H1 (cell line): ENCODE results near the gene WDR54. TPM values are rescaled to one million over a fixed set of nuclear protein-coding genes. Genes with fewer than 3 reads are reported as not detected.
A peak's percentile ranks its signal among the peaks of the same experiment; 100 is the strongest.

Source experiments
- CTCF ChIA-PET: fragments of 300-600 bp; sonication (Branson Sonifier 250); formaldehyde crosslinking; loops from one replicate; lab custom pipeline; 2021; ENCODE audit not compliant: partially characterized antibody; lab: Charles Lee
- POLR2A ChIA-PET: fragments of 300-600 bp; sonication (Branson Sonifier 250); formaldehyde crosslinking; loops from one replicate; lab custom pipeline; 2021; ENCODE audit warnings: inconsistent platforms; ENCODE audit not compliant: partially characterized antibody; lab: Charles Lee
- DNase-seq, 2 experiments: peaks; one replicate each; pipeline versions ENCODE4 v3.0.0 to v3.0.0-alpha.2; 2010 to 2022; ENCODE audit warnings: low spot score in 2 of 2, low read depth in 1 of 2, mixed read lengths in 1 of 2
- FAIRE-seq: peaks from 2 replicates; lab custom pipeline; 2011; peaks lifted over from hg19 to GRCh38; lab: Jason Lieb, UNC
- H2AFZ ChIP-seq: 2 replicates; pipeline ENCODE4 v1.8.1; 2012; ENCODE audit warnings: low read length, inconsistent platforms
- H2AK5ac ChIP-seq: 2 replicates; pipeline ENCODE4 v1.6.1; 2013; ENCODE audit warnings: low read depth, low read length
- H2BK120ac ChIP-seq: replicated peaks from 2 replicates; pipeline ENCODE3; 2013; ENCODE audit warnings: low read depth, low read length, inconsistent platforms
- H2BK12ac ChIP-seq: 2 replicates; pipeline ENCODE4 v1.6.1; 2013; ENCODE audit warnings: low read depth, low read length
- H2BK15ac ChIP-seq: 2 replicates; pipeline ENCODE4 v1.6.1; 2013; ENCODE audit warnings: low read length
- H2BK20ac ChIP-seq: 2 replicates; pipeline ENCODE4 v1.6.1; 2013; ENCODE audit warnings: low read length
- H2BK5ac ChIP-seq: 2 replicates; pipeline ENCODE4 v1.6.1; 2013; ENCODE audit warnings: low read depth, low read length
- H3K14ac ChIP-seq: 2 replicates; pipeline ENCODE4 v1.6.1; 2013; ENCODE audit warnings: inconsistent platforms; ENCODE audit not compliant: insufficient read length
- H3K18ac ChIP-seq: 2 replicates; pipeline ENCODE4 v1.6.1; 2013; ENCODE audit warnings: low read length; ENCODE audit errors: extremely low read depth
- H3K23ac ChIP-seq: 2 replicates; pipeline ENCODE4 v1.6.1; 2013; ENCODE audit warnings: inconsistent platforms; ENCODE audit not compliant: insufficient read length
- H3K23me2 ChIP-seq: 2 replicates; pipeline ENCODE4 v1.6.1; 2013; ENCODE audit warnings: low read depth, low read length
- H3K27ac ChIP-seq: 2 replicates; pipeline ENCODE4 v1.6.1; 2011; ENCODE audit warnings: low read depth, low read length, inconsistent platforms
- H3K27me3 ChIP-seq, 4 experiments: replicated peaks in 1 of 4; 1 replicate in 1 of 4; 2 replicates in 3 of 4; pipeline versions ENCODE4 v1.6.1 to v1.8.1; 2011 to 2013; ENCODE audit warnings: low read length in 3 of 4, mild to moderate bottlenecking in 3 of 4, inconsistent platforms in 2 of 4, mixed read lengths in 2 of 4, moderate library complexity in 1 of 4; ENCODE audit not compliant: control insufficient read depth in 3 of 4, insufficient read depth in 3 of 4; ENCODE audit errors: extremely low read depth in 1 of 4
- H3K36me3 ChIP-seq, 4 experiments: 2 replicates each; pipeline versions ENCODE4 v1.6.1 to v1.8.1; 2011 to 2013; ENCODE audit warnings: mild to moderate bottlenecking in 4 of 4, low read length in 3 of 4, moderate library complexity in 2 of 4, control low read depth in 1 of 4, inconsistent platforms in 1 of 4; ENCODE audit not compliant: insufficient read depth in 4 of 4, control insufficient read depth in 2 of 4
- H3K4ac ChIP-seq: replicated peaks from 2 replicates; pipeline ENCODE3; 2013; ENCODE audit warnings: low read length, low read depth, mixed read lengths, inconsistent platforms; ENCODE audit not compliant: insufficient read length
- H3K4me1 ChIP-seq, 4 experiments: replicated peaks in 1 of 4; 1 replicate in 1 of 4; 2 replicates in 3 of 4; pipeline versions ENCODE4 v1.6.1 to v1.8.1; 2011 to 2013; ENCODE audit warnings: low read length in 3 of 4, inconsistent platforms in 2 of 4, mixed read lengths in 1 of 4; ENCODE audit not compliant: insufficient read depth in 4 of 4, control insufficient read depth in 3 of 4
- H3K4me2 ChIP-seq, 2 experiments: 2 replicates each; pipeline versions ENCODE4 v1.6.1 to v1.8.1; 2011 to 2013; ENCODE audit warnings: low read depth in 2 of 2, low read length in 2 of 2, control low read depth in 1 of 2, inconsistent platforms in 1 of 2, mild to moderate bottlenecking in 1 of 2; ENCODE audit not compliant: insufficient read depth in 1 of 2
- H3K4me3 ChIP-seq, 4 experiments: fragments of 200-600, 300-600 bp in 1 of 4; sonication (generic), shearing (Covaris generic), sonication (Bioruptor Twin) in 1 of 4; 2 replicates each; pipeline versions ENCODE4 v1.5.1 to v1.8.1; 2011 to 2016; ENCODE audit warnings: low read length in 4 of 4, low read depth in 3 of 4, control low read depth in 2 of 4, inconsistent platforms in 2 of 4, mild to moderate bottlenecking in 2 of 4, mixed read lengths in 1 of 4, moderate library complexity in 1 of 4; ENCODE audit not compliant: insufficient read depth in 2 of 4; ENCODE audit errors: extremely low read depth in 1 of 4
- H3K56ac ChIP-seq: replicated peaks from 2 replicates; pipeline ENCODE3; 2013; ENCODE audit warnings: low read depth, mild to moderate bottlenecking, mixed read lengths, low read length, inconsistent platforms; ENCODE audit not compliant: insufficient read length
- H3K79me1 ChIP-seq: 2 replicates; pipeline ENCODE4 v1.6.1; 2013; ENCODE audit warnings: low read depth, low read length, control low read depth
- H3K79me2 ChIP-seq, 2 experiments: 2 replicates each; pipeline versions ENCODE4 v1.6.1 to v1.8.1; 2012 to 2013; ENCODE audit warnings: low read length in 2 of 2, mild to moderate bottlenecking in 2 of 2, inconsistent platforms in 1 of 2; ENCODE audit not compliant: insufficient read depth in 2 of 2, control insufficient read depth in 1 of 2
- H3K9ac ChIP-seq, 4 experiments: replicated peaks in 1 of 4; 1 replicate in 1 of 4; 2 replicates in 3 of 4; pipeline versions ENCODE4 v1.6.1 to v1.8.1; 2011 to 2013; ENCODE audit warnings: low read depth in 3 of 4, low read length in 3 of 4, control low read depth in 2 of 4, mild to moderate bottlenecking in 2 of 4, moderate library complexity in 2 of 4, inconsistent platforms in 1 of 4; ENCODE audit errors: extremely low read depth in 1 of 4
- H3K9me3 ChIP-seq, 2 experiments: 2 replicates each; pipeline versions ENCODE4 v1.6.1 to v1.8.1; 2012 to 2013; ENCODE audit warnings: mild to moderate bottlenecking in 2 of 2, moderate library complexity in 2 of 2, control low read depth in 1 of 2, inconsistent platforms in 1 of 2, low read depth in 1 of 2, low read length in 1 of 2, mixed read lengths in 1 of 2; ENCODE audit not compliant: insufficient read depth in 2 of 2
- H4K20me1 ChIP-seq, 2 experiments: replicated peaks in 1 of 2; 2 replicates each; pipeline versions ENCODE3 to v1.8.1; 2011 to 2013; ENCODE audit warnings: inconsistent platforms in 2 of 2, low read length in 2 of 2, mild to moderate bottlenecking in 1 of 2; ENCODE audit not compliant: insufficient read depth in 2 of 2, control insufficient read depth in 1 of 2
- H4K5ac ChIP-seq: 2 replicates; pipeline ENCODE4 v1.6.1; 2013; ENCODE audit warnings: low read length, low read depth, mixed read lengths, inconsistent platforms; ENCODE audit not compliant: insufficient read length
- H4K8ac ChIP-seq: 2 replicates; pipeline ENCODE4 v1.8.0; 2013; ENCODE audit warnings: mild to moderate bottlenecking, moderate library complexity, low read length, inconsistent platforms; ENCODE audit not compliant: insufficient read depth; ENCODE audit errors: extremely low read depth
- H4K91ac ChIP-seq: replicated peaks from 2 replicates; pipeline ENCODE3; 2013; ENCODE audit warnings: low read length, mixed read lengths, inconsistent platforms; ENCODE audit not compliant: insufficient read length
- CREB1 ChIP-seq: IDR thresholded peaks from 2 replicates; pipeline ENCODE4 v1.6.1; 2012; ENCODE audit warnings: inconsistent platforms
- EGR1 ChIP-seq: IDR thresholded peaks from 2 replicates; pipeline ENCODE4 v1.6.1; 2011; ENCODE audit warnings: low read depth, low read length, borderline replicate concordance
- NRF1 ChIP-seq: IDR thresholded peaks from 2 replicates; pipeline ENCODE4 v1.6.1; 2011; ENCODE audit warnings: mild to moderate bottlenecking, low read depth, low read length, improper control_type of control experiment
- POLR2A ChIP-seq, 2 experiments: IDR thresholded peaks; 1 replicate in 1 of 2; 2 replicates in 1 of 2; pipeline ENCODE4 v1.6.1; 2011; ENCODE audit warnings: low read depth in 2 of 2, low read length in 2 of 2, mild to moderate bottlenecking in 2 of 2; ENCODE audit errors: control extremely low read depth in 1 of 2
- POLR2AphosphoS5 ChIP-seq: IDR thresholded peaks from 2 replicates; pipeline ENCODE4 v1.6.1; 2011; ENCODE audit warnings: low read depth, low read length
- SIN3A ChIP-seq, 2 experiments: IDR thresholded peaks in 1 of 2; conservative IDR thresholded peaks in 1 of 2; 2 replicates each; pipeline ENCODE4 v1.6.1; 2011 to 2012; ENCODE audit warnings: low read length in 2 of 2, improper control_type of control experiment in 1 of 2, low read depth in 1 of 2, mild to moderate bottlenecking in 1 of 2
- WGBS, 2 experiments: shearing (Covaris generic) in 1 of 2; methylation state at CpG; one replicate each; pipeline versions ENCODE4 v1.1.6 to v1.1.7; 2013 to 2015; ENCODE audit warnings: low lambda C conversion rate in 2 of 2, mixed read lengths in 2 of 2, inconsistent platforms in 1 of 2, low coverage in 1 of 2, missing lambda C conversion rate in 1 of 2; ENCODE audit not compliant: insufficient replicate concordance in 2 of 2, insufficient coverage in 1 of 2, insufficient read length in 1 of 2; ENCODE audit errors: extremely low coverage in 1 of 2, missing lambda C conversion rate in 1 of 2; 5-methylcytosine and 5-hydroxymethylcytosine counted together
- polyA plus RNA-seq, 7 experiments: library from polyadenylated mRNA; depleted of rRNA in 3 of 7; stranded (reverse) in 5 of 7; unstranded in 2 of 7; fragments of >200 nt in 5 of 7; fragments of 200-250 nt in 2 of 7; gene quantifications; 1 replicate in 5 of 7; 2 replicates in 1 of 7; 4 replicates in 1 of 7; pipeline versions ENCODE4 v1.2.1 to v1.2.3, GENCODE V29; 2011 to 2013; ENCODE audit warnings: missing spikeins in 2 of 7, mixed read lengths in 2 of 7
- total RNA-seq: library from RNA; stranded (reverse); fragmentation: NEBNext Ultra II Directional; extraction: Animal tissue kit (Norgen Biotek cat#: 25700); gene quantifications from 2 replicates; pipeline ENCODE4 v1.2.1, GENCODE V29; 2021

The WDR54 gene
- total and polyA plus RNA-seq, 2 of the 8 experiments (the other 6 are each of a cell fraction or from before 2014, with no cell fraction given) = 41.6 to 125 TPM

DNA sequence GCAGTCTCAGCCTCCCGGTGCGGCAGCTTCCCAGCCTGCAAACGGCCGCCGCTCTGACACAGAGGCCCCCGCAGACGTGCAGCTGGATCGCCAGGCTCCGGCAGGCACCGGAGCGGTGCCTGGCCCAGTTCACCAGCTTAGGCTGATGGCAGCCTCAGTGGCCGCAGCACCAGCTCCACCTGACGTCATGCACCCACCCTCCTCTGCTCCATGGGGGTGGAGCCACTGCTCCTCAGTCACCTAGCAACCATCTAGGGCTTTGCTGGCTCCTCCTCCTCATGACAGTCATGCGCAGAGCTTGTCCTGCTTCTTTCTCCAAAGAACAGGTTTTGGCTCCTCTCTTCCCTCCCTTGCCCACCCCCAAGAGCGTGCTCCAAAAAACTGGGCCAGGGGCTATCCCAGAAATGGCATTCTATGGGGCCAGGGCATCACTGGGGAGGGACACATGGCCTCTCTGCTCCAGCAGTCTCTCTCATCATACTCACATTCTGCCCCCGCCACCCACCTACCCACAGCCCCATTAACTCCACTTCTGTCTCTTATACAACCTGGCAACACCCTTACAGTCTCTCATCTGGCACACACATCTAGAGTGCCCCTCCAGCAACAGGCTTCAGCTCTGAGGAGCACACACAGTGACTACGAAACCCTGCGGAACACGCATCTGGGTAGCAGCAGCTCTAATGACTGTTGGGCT is 46.9 kb upstream of the WDR54 start:
- H3K9me3 ChIP-seq = no peaks in the 10 kb centered on the region
- peak overlapping the region; percentile 61; the same call in 1 of the 2 replicates for H3K27ac ChIP-seq
- FAIRE-seq = peak; percentile 87
- no peak overlapping the region for H2BK15ac ChIP-seq
- peak overlapping the region; percentile 68; the same call in 1 of the 2 replicates for H2BK12ac ChIP-seq
- H2AFZ ChIP-seq = no peak overlapping the region
- peak overlapping the region; percentile 81 for H2BK5ac ChIP-seq
- peak overlapping the region; percentile 27 to 59 (median 53); a peak in 7 of 8 replicates for H3K4me3 ChIP-seq
- no peak overlapping the region for H4K5ac ChIP-seq
- H3K36me3 ChIP-seq = peaks cover 14 to 35% (median 27%) of the 10 kb centered on the region in 4 experiments
- H3K56ac ChIP-seq = no peak overlapping the region
- H3K23me2 ChIP-seq = peaks cover 5% of the 10 kb centered on the region
- no peaks in the 10 kb centered on the region for H3K27me3 ChIP-seq
- H3K9ac ChIP-seq = peak overlapping the region in 3 of 4 experiments; percentile 6 to 49 (median 46); a peak in 3 of 7 replicates
- H3K14ac ChIP-seq = no peak overlapping the region
- ChIA-PET POLR2A (interaction anchor here (0.7 to 1.9 kb wide), 5 partner anchors 9 to 151 kb away, joined by 3 to 8 read pairs (median 3); no protein-coding TSS in a partner anchor), CTCF (interaction anchor here (1.0 to 3.5 kb wide), 7 partner anchors 17 to 81 kb away, joined by 3 to 13 read pairs (median 4); no protein-coding TSS in a partner anchor)
- H3K79me1 ChIP-seq = peaks cover 24% of the 10 kb centered on the region
- H2AK5ac ChIP-seq = no peak overlapping the region
- H4K20me1 ChIP-seq = peaks cover 5 to 22% of the 10 kb centered on the region in 2 experiments
- peak; percentile 59 to 87 for DNase-seq
- H4K91ac ChIP-seq = no peak overlapping the region
- peak overlapping the region; percentile 69 to 71 for H3K4me2 ChIP-seq
- H2BK20ac ChIP-seq = no peak overlapping the region
- peaks cover 9 to 22% (median 13%) of the 10 kb centered on the region in 4 experiments for H3K4me1 ChIP-seq
- H3K79me2 ChIP-seq = peaks cover 4 to 34% of the 10 kb centered on the region in 2 experiments
- H3K4ac ChIP-seq = no peak overlapping the region
- no peak overlapping the region for H3K18ac ChIP-seq
- WGBS, 2 experiments = 28% methylated on average over 18 of the region's 19 CpGs; no CpG with 5 or more reads in 1 of the 2 experiments
- H2BK120ac ChIP-seq = no peak overlapping the region
- no peak overlapping the region for H3K23ac ChIP-seq
- H4K8ac ChIP-seq = peak overlapping the region; percentile 60; the same call in 1 of the 2 replicates
- TF ChIP-seq POLR2AphosphoS5 (peak; percentile 55), NRF1 (peak; percentile 67), EGR1 (no peak), SIN3A (conservative IDR thresholded peaks at IDR 0.05 in 1 of 2, IDR thresholded peaks at IDR 0.05 in 1 of 2; ENCODE audit: low read depth in 1 of 2, low read length in 2 of 2) (0 out of 4 replicates have a peak, but pooled peaks of 1 of the 2 experiments have one; percentile 40), CREB1 (peak; percentile 85), POLR2A (IDR thresholded peaks at IDR 0.05; ENCODE audit: control extremely low read depth in 1 of 2, low read depth in 2 of 2, low read length in 2 of 2) (peak in 1 of 2 experiments; percentile 67; a peak in 1 of 3 replicates)
